Endothelial cell of umbilical vein (primary cell): ENCODE measurements around the gene DYNLT1.

Experiments
- CTCF ChIP-seq, 2 donors: IDR thresholded peaks; 1 replicate in 1 of 2; 2 replicates in 1 of 2; pipeline ENCODE4 v1.5.1; 2011; ENCODE audit warnings: low read length in 2 of 2, mild to moderate bottlenecking in 2 of 2, moderate library complexity in 2 of 2, control low read depth in 1 of 2, inconsistent platforms in 1 of 2, low read depth in 1 of 2; ENCODE audit not compliant: insufficient read depth in 1 of 2; ENCODE audit errors: extremely low read depth in 1 of 2
- POLR2A ChIP-seq: IDR thresholded peaks from 2 replicates; pipeline ENCODE4 v1.6.1; 2012; ENCODE audit warnings: low read depth, mild to moderate bottlenecking, control low read depth, low read length
- POLR2AphosphoS5 ChIP-seq: IDR thresholded peaks from 2 replicates; pipeline ENCODE4 v1.6.1; 2012; ENCODE audit warnings: low read depth, mild to moderate bottlenecking, control low read depth, low read length, moderate library complexity; ENCODE audit not compliant: insufficient read depth

GRCh38 chr6:158636778-158637177, 7.8 kb downstream of the DYNLT1 start:
- TF ChIP-seq POLR2A = no peak
- no peak for TF ChIP-seq CTCF (IDR thresholded peaks at IDR 0.05; ENCODE audit: extremely low read depth in 1 of 2, insufficient read depth in 1 of 2, low read depth in 1 of 2, low read length in 2 of 2)
- no peak for TF ChIP-seq POLR2AphosphoS5
